ENCODE measurements around the gene KCNJ3. TPM values are rescaled to one million over a fixed set of nuclear protein-coding genes. Genes with fewer than 3 reads are reported as not detected.
"Not testable (repeated sequence)": the region's sequence is repeated elsewhere in the genome, so short reads cannot be mapped to it uniquely, and the experiment has no call there.

Gene KCNJ3
- total and polyA plus RNA-seq, 2 donors (not counting 1 experiment from before 2014, with no cell fraction given) = not detected

DNA sequence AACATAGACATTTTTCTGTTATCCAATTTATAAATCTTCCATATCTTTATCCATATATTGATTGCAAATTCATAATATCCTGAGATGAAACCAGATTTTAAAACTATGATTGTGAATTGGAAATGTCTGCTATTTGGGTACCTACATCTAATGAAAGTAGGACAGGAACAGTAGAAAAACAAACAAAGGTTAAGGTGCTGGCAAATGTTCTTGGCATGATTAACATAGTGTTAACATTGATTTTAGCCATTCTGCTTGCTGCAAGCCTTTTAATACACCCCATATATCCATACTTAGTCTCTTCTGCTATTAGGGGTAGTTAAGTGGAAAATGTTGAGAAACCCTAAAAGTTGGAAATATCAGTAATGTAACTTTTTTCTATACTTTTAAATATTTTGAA is 152.0 kb downstream of the KCNJ3 start:
- H2AFZ ChIP-seq (ENCODE audit: low read length) = no peak overlapping the region
- H3K9me3 ChIP-seq (ENCODE audit: control insufficient read depth, insufficient read depth, low read depth, low read length) = no peaks in the 10 kb centered on the region
- H3K9ac ChIP-seq (ENCODE audit: insufficient read depth, low read length) = no peak overlapping the region
- H3K27ac ChIP-seq (ENCODE audit: insufficient read depth, low read length) = no peak overlapping the region
- no peaks in the 10 kb centered on the region for H3K79me2 ChIP-seq (ENCODE audit: control insufficient read depth, insufficient read depth, low read length)
- H3K4me3 ChIP-seq (replicated peaks in 1 of 4; ENCODE audit: control extremely low read depth in 1 of 4, insufficient read depth in 1 of 4, low read depth in 3 of 4, low read length in 4 of 4) = no peak overlapping the region
- H4K20me1 ChIP-seq (ENCODE audit: control insufficient read depth, extremely low read depth, insufficient read depth, low read length) = no peaks in the 10 kb centered on the region
- no peak for DNase-seq (ENCODE audit: low read depth in 2 of 2)
- TF ChIP-seq EZH2 (IDR thresholded peaks at IDR 0.05; ENCODE audit: low read length, missing control alignments) = no peak
- TF ChIP-seq, protein P1, sequence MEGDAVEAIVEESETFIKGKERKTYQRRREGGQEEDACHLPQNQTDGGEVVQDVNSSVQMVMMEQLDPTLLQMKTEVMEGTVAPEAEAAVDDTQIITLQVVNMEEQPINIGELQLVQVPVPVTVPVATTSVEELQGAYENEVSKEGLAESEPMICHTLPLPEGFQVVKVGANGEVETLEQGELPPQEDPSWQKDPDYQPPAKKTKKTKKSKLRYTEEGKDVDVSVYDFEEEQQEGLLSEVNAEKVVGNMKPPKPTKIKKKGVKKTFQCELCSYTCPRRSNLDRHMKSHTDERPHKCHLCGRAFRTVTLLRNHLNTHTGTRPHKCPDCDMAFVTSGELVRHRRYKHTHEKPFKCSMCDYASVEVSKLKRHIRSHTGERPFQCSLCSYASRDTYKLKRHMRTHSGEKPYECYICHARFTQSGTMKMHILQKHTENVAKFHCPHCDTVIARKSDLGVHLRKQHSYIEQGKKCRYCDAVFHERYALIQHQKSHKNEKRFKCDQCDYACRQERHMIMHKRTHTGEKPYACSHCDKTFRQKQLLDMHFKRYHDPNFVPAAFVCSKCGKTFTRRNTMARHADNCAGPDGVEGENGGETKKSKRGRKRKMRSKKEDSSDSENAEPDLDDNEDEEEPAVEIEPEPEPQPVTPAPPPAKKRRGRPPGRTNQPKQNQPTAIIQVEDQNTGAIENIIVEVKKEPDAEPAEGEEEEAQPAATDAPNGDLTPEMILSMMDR (conservative IDR thresholded peaks at IDR 0.05 in 1 of 2, IDR thresholded peaks at IDR 0.05 in 1 of 2; ENCODE audit: low read depth in 1 of 2, low read length in 2 of 2) = no peak
- no peaks in the 10 kb centered on the region for H3K36me3 ChIP-seq (ENCODE audit: control insufficient read depth, insufficient read depth, low read length)
- no peaks in the 10 kb centered on the region for H3K27me3 ChIP-seq (ENCODE audit: control insufficient read depth, insufficient read depth, low read length)
- no peaks in the 10 kb centered on the region for H3K4me1 ChIP-seq (ENCODE audit: control insufficient read depth, extremely low read depth, insufficient read depth, low read length)
- no peak overlapping the region for H3K4me2 ChIP-seq (ENCODE audit: extremely low read depth, insufficient read depth, low read length)

DNA sequence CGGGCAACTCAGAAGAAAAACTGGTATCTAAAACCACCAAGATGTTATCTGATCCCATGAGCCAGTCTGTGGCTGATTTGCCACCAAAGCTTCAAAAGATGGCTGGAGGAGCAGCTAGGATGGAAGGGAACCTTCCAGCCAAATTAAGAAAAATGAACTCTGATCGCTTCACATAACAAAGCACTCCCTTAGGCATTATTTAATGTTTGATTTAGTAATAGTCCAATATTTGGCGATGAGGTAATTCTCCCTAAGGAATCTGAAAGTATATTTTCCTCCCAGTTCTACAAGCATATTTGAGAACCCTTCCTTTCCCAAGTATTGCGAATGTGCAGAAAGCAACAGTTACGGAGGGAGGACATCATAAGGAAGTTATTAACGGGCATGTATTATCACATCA is 156.6 kb downstream of the KCNJ3 start:
- no peaks in the 10 kb centered on the region for H4K20me1 ChIP-seq (ENCODE audit: control insufficient read depth, extremely low read depth, insufficient read depth, low read length)
- H3K4me1 ChIP-seq (ENCODE audit: control insufficient read depth, extremely low read depth, insufficient read depth, low read length) = no peaks in the 10 kb centered on the region
- H3K9me3 ChIP-seq (ENCODE audit: control insufficient read depth, insufficient read depth, low read depth, low read length) = no peaks in the 10 kb centered on the region
- TF ChIP-seq, protein P1 (conservative IDR thresholded peaks at IDR 0.05 in 1 of 2, IDR thresholded peaks at IDR 0.05 in 1 of 2; ENCODE audit: low read depth in 1 of 2, low read length in 2 of 2) = no peak
- no peak for DNase-seq (ENCODE audit: low read depth in 2 of 2)
- no peak overlapping the region for H3K4me2 ChIP-seq (ENCODE audit: extremely low read depth, insufficient read depth, low read length)
- H3K9ac ChIP-seq (ENCODE audit: insufficient read depth, low read length) = no peak overlapping the region
- no peak overlapping the region for H3K4me3 ChIP-seq (replicated peaks in 1 of 4; ENCODE audit: control extremely low read depth in 1 of 4, insufficient read depth in 1 of 4, low read depth in 3 of 4, low read length in 4 of 4)
- H3K27me3 ChIP-seq (ENCODE audit: control insufficient read depth, insufficient read depth, low read length) = no peaks in the 10 kb centered on the region
- no peaks in the 10 kb centered on the region for H3K79me2 ChIP-seq (ENCODE audit: control insufficient read depth, insufficient read depth, low read length)
- H2AFZ ChIP-seq (ENCODE audit: low read length) = no peak overlapping the region
- no peaks in the 10 kb centered on the region for H3K36me3 ChIP-seq (ENCODE audit: control insufficient read depth, insufficient read depth, low read length)
- H3K27ac ChIP-seq (ENCODE audit: insufficient read depth, low read length) = no peak overlapping the region

DNA sequence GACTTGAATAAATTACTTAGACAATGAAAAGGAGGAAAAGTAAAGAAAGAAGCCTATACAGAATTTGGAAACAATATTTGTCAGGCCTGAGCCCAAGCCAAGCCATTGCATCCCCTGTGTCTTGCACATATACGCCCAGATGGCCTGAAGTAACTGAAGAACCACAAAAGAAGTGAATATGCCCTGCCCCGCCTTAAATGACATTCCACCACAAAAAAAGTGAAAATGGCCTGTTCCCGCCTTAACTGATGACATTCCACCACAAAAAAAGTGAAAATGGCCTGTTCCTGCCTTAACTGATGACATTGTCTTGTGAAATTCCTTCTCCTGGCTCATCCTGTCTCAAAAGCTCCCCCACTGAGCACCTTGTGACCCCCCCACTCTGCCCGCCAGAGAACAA is 168.7 kb downstream of the KCNJ3 start:
- H3K79me2 ChIP-seq (ENCODE audit: control insufficient read depth, insufficient read depth, low read length); H3K4me1 ChIP-seq (ENCODE audit: control insufficient read depth, extremely low read depth, insufficient read depth, low read length); H3K4me3 ChIP-seq (replicated peaks in 1 of 4; ENCODE audit: control extremely low read depth in 1 of 4, insufficient read depth in 1 of 4, low read depth in 3 of 4, low read length in 4 of 4); H2AFZ ChIP-seq (ENCODE audit: low read length); H4K20me1 ChIP-seq (ENCODE audit: control insufficient read depth, extremely low read depth, insufficient read depth, low read length); H3K9me3 ChIP-seq (ENCODE audit: control insufficient read depth, insufficient read depth, low read depth, low read length); H3K27me3 ChIP-seq (ENCODE audit: control insufficient read depth, insufficient read depth, low read length); H3K9ac ChIP-seq (ENCODE audit: insufficient read depth, low read length); H3K36me3 ChIP-seq (ENCODE audit: control insufficient read depth, insufficient read depth, low read length); H3K27ac ChIP-seq (ENCODE audit: insufficient read depth, low read length); H3K4me2 ChIP-seq (ENCODE audit: extremely low read depth, insufficient read depth, low read length); DNase-seq (ENCODE audit: low read depth in 2 of 2): not testable (repeated sequence)

DNA sequence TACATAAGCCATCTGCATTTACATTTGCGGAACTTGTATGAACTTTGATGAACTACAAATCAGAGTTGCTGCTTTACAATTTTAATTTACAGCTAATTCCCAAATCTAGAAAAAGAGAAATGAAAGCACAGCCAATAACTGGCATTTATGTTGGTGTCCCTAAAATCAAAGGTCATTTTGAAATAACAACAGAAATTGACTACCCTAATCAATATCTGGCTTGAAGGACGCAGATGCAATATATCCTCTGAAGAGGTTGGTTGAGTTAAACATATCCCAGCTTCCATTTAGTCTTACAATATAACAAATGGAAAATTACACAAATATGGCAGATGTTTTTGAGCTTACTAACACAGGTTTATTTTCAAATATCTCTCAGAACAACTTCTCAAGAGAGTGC is 177.5 kb downstream of the KCNJ3 start:
- H3K9ac ChIP-seq (ENCODE audit: insufficient read depth, low read length) = no peak overlapping the region
- no peaks in the 10 kb centered on the region for H3K4me1 ChIP-seq (ENCODE audit: control insufficient read depth, extremely low read depth, insufficient read depth, low read length)
- H3K79me2 ChIP-seq (ENCODE audit: control insufficient read depth, insufficient read depth, low read length) = no peaks in the 10 kb centered on the region
- TF ChIP-seq EZH2 (IDR thresholded peaks at IDR 0.05; ENCODE audit: low read length, missing control alignments) = no peak
- TF ChIP-seq, protein P1 (conservative IDR thresholded peaks at IDR 0.05 in 1 of 2, IDR thresholded peaks at IDR 0.05 in 1 of 2; ENCODE audit: low read depth in 1 of 2, low read length in 2 of 2) = no peak
- no peak overlapping the region for H3K4me2 ChIP-seq (ENCODE audit: extremely low read depth, insufficient read depth, low read length)
- no peaks in the 10 kb centered on the region for H3K9me3 ChIP-seq (ENCODE audit: control insufficient read depth, insufficient read depth, low read depth, low read length)
- H3K4me3 ChIP-seq (replicated peaks in 1 of 4; ENCODE audit: control extremely low read depth in 1 of 4, insufficient read depth in 1 of 4, low read depth in 3 of 4, low read length in 4 of 4) = no peak overlapping the region
- DNase-seq (ENCODE audit: low read depth in 2 of 2) = no peak
- H3K36me3 ChIP-seq (ENCODE audit: control insufficient read depth, insufficient read depth, low read length) = no peaks in the 10 kb centered on the region
- H3K27me3 ChIP-seq (ENCODE audit: control insufficient read depth, insufficient read depth, low read length) = no peaks in the 10 kb centered on the region
- H2AFZ ChIP-seq (ENCODE audit: low read length) = no peak overlapping the region
- H4K20me1 ChIP-seq (ENCODE audit: control insufficient read depth, extremely low read depth, insufficient read depth, low read length) = no peaks in the 10 kb centered on the region
- H3K27ac ChIP-seq (ENCODE audit: insufficient read depth, low read length) = no peak overlapping the region

All from fibroblast of lung (primary cell).